ENCODE data around the gene SPATA7. TPM values are rescaled to one million over a fixed set of nuclear protein-coding genes. Genes with fewer than 3 reads are reported as not detected.
"Not testable (repeated sequence)": the region's sequence is repeated elsewhere in the genome, so short reads cannot be mapped to it uniquely, and the experiment has no call there.

Gene SPATA7
- total RNA-seq, 5 donors from 2014 or later (not counting 1 experiment from before 2014, with no cell fraction given), result 2.4 to 4.3 (median 3.5) TPM

DNA sequence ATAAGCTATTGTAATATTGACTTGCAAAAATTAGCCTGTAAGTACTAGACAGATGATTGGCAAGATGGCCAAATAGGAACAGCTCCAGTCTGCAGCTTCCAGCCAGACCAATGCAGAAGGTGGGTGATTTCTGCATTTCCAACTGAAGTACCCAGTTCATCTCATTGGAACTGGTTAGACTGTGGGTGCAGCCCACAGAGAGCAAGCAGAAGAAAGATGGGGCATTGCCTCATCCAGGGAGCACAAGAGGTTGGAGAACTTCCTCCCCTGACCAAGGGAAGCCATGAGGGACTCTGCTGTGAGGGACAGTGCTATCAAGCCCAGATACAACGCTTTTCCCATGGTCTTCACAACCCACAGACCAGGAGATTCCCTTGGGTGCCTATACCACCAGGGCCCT lies 16.0 kb upstream of the SPATA7 start:
- H3K36me3 ChIP-seq (ENCODE audit: control insufficient read depth in 2 of 2, extremely low read depth in 1 of 2, insufficient read depth in 1 of 2, low read length in 1 of 2), result no peaks in the 10 kb centered on the region
- no CpG with 5 or more reads among the region's 1 CpG for WGBS (ENCODE audit: insufficient coverage)

GRCh38 chr14:88379706-88380343 lies 5.6 kb upstream of the SPATA7 start:
- Mint-ChIP-seq H3K36me3 (no peaks in the 10 kb centered on the region), H3K4me1 (peaks cover 8 to 10% (median 10%) of the 10 kb centered on the region in 3 donors), H3K9me3 (no peaks in the 10 kb centered on the region), H3K4me3 (no peak overlapping the region), H3K27me3 (peaks cover 0 to 3% of the 10 kb centered on the region in 2 donors), H3K27ac (no peak overlapping the region)
- CTCF ChIA-PET, result interaction anchor here (0.6 to 1.2 kb wide), 3 partner anchors 184 to 435 kb away, joined by 3 read pairs; no protein-coding TSS in a partner anchor
- ATAC-seq (replicated peaks in 1 of 4) (no peak), DNase-seq (no peak)
- Histone ChIP-seq H3K36me3 (ENCODE audit: control insufficient read depth in 2 of 2, extremely low read depth in 1 of 2, insufficient read depth in 1 of 2, low read length in 1 of 2) (no peaks in the 10 kb centered on the region), H3K4me3 (ENCODE audit: control insufficient read depth in 1 of 2, extremely low read depth in 1 of 2, low read length in 1 of 2) (no peak overlapping the region), H3K27ac (ENCODE audit: low read length) (no peak overlapping the region), H3K4me1 (ENCODE audit: control insufficient read depth in 1 of 2, extremely low read depth in 1 of 2, insufficient read depth in 2 of 2, low read length in 2 of 2) (no peaks in the 10 kb centered on the region), H3K27me3 (replicated peaks in 1 of 2; ENCODE audit: control insufficient read depth in 2 of 2, extremely low read depth in 1 of 2, insufficient read depth in 2 of 2, low read length in 1 of 2) (peaks cover 0 to 2% of the 10 kb centered on the region in 2 experiments), H3K9me3 (no peaks in the 10 kb centered on the region)
- 80% methylated on average over 1 of the region's 5 CpGs for WGBS (ENCODE audit: insufficient coverage)
- POLR2A ChIA-PET, result interaction anchor here in 1 of 2 donors (0.5 kb wide), 1 partner anchor 1323 kb away, joined by 5 read pairs; no protein-coding TSS in a partner anchor

More for the DNA sequence above, 16.0 kb upstream of the SPATA7 start:
- Histone ChIP-seq H3K4me3 (ENCODE audit: control insufficient read depth in 1 of 2, extremely low read depth in 1 of 2, low read length in 1 of 2) (no peak overlapping the region), H3K27ac (ENCODE audit: low read length) (no peak overlapping the region), H3K27me3 (replicated peaks in 1 of 2; ENCODE audit: control insufficient read depth in 2 of 2, extremely low read depth in 1 of 2, insufficient read depth in 2 of 2, low read length in 1 of 2) (peaks cover 0 to 12% of the 10 kb centered on the region in 2 experiments), H3K4me1 (ENCODE audit: control insufficient read depth in 1 of 2, extremely low read depth in 1 of 2, insufficient read depth in 2 of 2, low read length in 2 of 2) (no peaks in the 10 kb centered on the region), H3K9me3 (no peaks in the 10 kb centered on the region)
- no peak for ATAC-seq (replicated peaks in 1 of 4)
- no peak for DNase-seq
- ChIA-PET CTCF (no interaction called here), POLR2A (no interaction called here)
- no peaks in the 10 kb centered on the region for H3K4me1 Mint-ChIP-seq
- H3K27me3 Mint-ChIP-seq, result peaks cover 43 to 52% of the 10 kb centered on the region in 2 donors
- no peak overlapping the region for H3K27ac Mint-ChIP-seq
- H3K9me3 Mint-ChIP-seq, result no peaks in the 10 kb centered on the region
- H3K4me3 Mint-ChIP-seq, result no peak overlapping the region
- no peaks in the 10 kb centered on the region for H3K36me3 Mint-ChIP-seq

- peaks cover 10 to 12% (median 10%) of the 10 kb centered on the region in 3 donors for H3K4me1 Mint-ChIP-seq
- Histone ChIP-seq H3K27me3 (replicated peaks in 1 of 2; ENCODE audit: control insufficient read depth in 2 of 2, extremely low read depth in 1 of 2, insufficient read depth in 2 of 2, low read length in 1 of 2) (peaks cover 0 to 2% of the 10 kb centered on the region in 2 experiments), H3K36me3 (ENCODE audit: control insufficient read depth in 2 of 2, extremely low read depth in 1 of 2, insufficient read depth in 1 of 2, low read length in 1 of 2) (no peaks in the 10 kb centered on the region), H3K4me3 (ENCODE audit: control insufficient read depth in 1 of 2, extremely low read depth in 1 of 2, low read length in 1 of 2) (no peak overlapping the region), H3K4me1 (ENCODE audit: control insufficient read depth in 1 of 2, extremely low read depth in 1 of 2, insufficient read depth in 2 of 2, low read length in 2 of 2) (no peaks in the 10 kb centered on the region), H3K9me3 (no peaks in the 10 kb centered on the region), H3K27ac (ENCODE audit: low read length) (no peak overlapping the region)
- no CpG with 5 or more reads among the region's 3 CpGs for whole genome bisulfite sequencing (ENCODE audit: insufficient coverage)
- H3K9me3 Mint-ChIP-seq, result no peaks in the 10 kb centered on the region
- ChIA-PET POLR2A (interaction anchor here in 1 of 2 donors (0.5 kb wide), 1 partner anchor 1322 kb away, joined by 5 read pairs; no protein-coding TSS in a partner anchor), CTCF (interaction anchor here (0.6 to 1.2 kb wide), 3 partner anchors 183 to 435 kb away, joined by 3 read pairs; no protein-coding TSS in a partner anchor)
- no peak overlapping the region for H3K4me3 Mint-ChIP-seq
- peaks cover 0 to 3% of the 10 kb centered on the region in 2 donors for H3K27me3 Mint-ChIP-seq
- no peak for ATAC-seq (replicated peaks in 1 of 4)
- no peak overlapping the region for H3K27ac Mint-ChIP-seq
- no peaks in the 10 kb centered on the region for H3K36me3 Mint-ChIP-seq
- DNase-seq, result no peak
These were observed 5.1 kb upstream of the SPATA7 start for GRCh38 chr14:88380405-88380804.

GRCh38 chr14:88381634-88382033 lies 3.8 kb upstream of the SPATA7 start:
- ATAC-seq (replicated peaks in 1 of 4); H3K4me3 Mint-ChIP-seq; H3K27ac Mint-ChIP-seq; H3K36me3 Mint-ChIP-seq; H3K4me3 ChIP-seq (ENCODE audit: control insufficient read depth in 1 of 2, extremely low read depth in 1 of 2, low read length in 1 of 2); H3K27ac ChIP-seq (ENCODE audit: low read length); H3K27me3 ChIP-seq (replicated peaks in 1 of 2; ENCODE audit: control insufficient read depth in 2 of 2, extremely low read depth in 1 of 2, insufficient read depth in 2 of 2, low read length in 1 of 2); H3K36me3 ChIP-seq (ENCODE audit: control insufficient read depth in 2 of 2, extremely low read depth in 1 of 2, insufficient read depth in 1 of 2, low read length in 1 of 2); H3K4me1 ChIP-seq (ENCODE audit: control insufficient read depth in 1 of 2, extremely low read depth in 1 of 2, insufficient read depth in 2 of 2, low read length in 2 of 2); H3K27me3 Mint-ChIP-seq; H3K9me3 Mint-ChIP-seq; DNase-seq; POLR2A ChIA-PET; H3K9me3 ChIP-seq: not testable (repeated sequence)
- WGBS (ENCODE audit: insufficient coverage), result 96% methylated on average over 5 of the region's 12 CpGs
- CTCF ChIA-PET, result interaction anchor here in 1 of 2 donors (0.6 kb wide), 1 partner anchor 1242 kb away, joined by 3 read pairs; no protein-coding TSS in a partner anchor
- H3K4me1 Mint-ChIP-seq, result peaks cover 11 to 20% (median 18%) of the 10 kb centered on the region in 3 donors

DNA sequence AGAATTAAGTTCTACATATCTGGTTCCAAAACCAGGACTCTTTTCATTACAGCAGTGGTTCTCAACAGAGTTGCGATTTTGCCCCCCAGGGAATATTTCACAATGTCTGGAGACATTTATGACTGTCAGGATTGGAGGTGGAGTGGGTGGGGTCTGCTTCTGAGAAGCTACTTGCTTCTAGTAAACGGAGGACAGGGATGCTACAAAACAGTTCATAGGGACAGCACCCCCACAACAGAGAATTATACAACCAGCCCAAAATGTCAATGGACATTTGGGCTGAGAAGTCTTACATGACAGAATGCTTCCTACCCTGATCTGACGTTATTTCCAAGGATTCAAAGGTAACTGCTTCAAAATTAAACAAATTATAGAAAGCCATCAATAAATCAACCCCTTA lies 739 bp upstream of the SPATA7 start:
- Mint-ChIP-seq H3K27me3 (no peaks in the 10 kb centered on the region), H3K27ac (peak overlapping the region in 1 of 2 donors; percentile 89), H3K9me3 (no peaks in the 10 kb centered on the region), H3K36me3 (no peaks in the 10 kb centered on the region), H3K4me1 (peaks cover 14 to 24% (median 21%) of the 10 kb centered on the region in 3 donors), H3K4me3 (peak overlapping the region; percentile 93 to 97 (median 94))
- H3K4me3 ChIP-seq (ENCODE audit: control insufficient read depth in 1 of 2, extremely low read depth in 1 of 2, low read length in 1 of 2), result peak overlapping the region; percentile 77 to 81
- no peaks in the 10 kb centered on the region for H3K36me3 ChIP-seq (ENCODE audit: control insufficient read depth in 2 of 2, extremely low read depth in 1 of 2, insufficient read depth in 1 of 2, low read length in 1 of 2)
- WGBS (ENCODE audit: insufficient coverage), result 100% methylated on average over 1 of the region's 3 CpGs
- POLR2A ChIA-PET, result no interaction called here
- CTCF ChIA-PET, result interaction anchor here in 1 of 2 donors (0.7 kb wide), 1 partner anchor 394 kb away, joined by 3 read pairs; no protein-coding TSS in a partner anchor
- peaks cover 0 to 2% of the 10 kb centered on the region in 2 experiments for H3K27me3 ChIP-seq (replicated peaks in 1 of 2; ENCODE audit: control insufficient read depth in 2 of 2, extremely low read depth in 1 of 2, insufficient read depth in 2 of 2, low read length in 1 of 2)
- peak overlapping the region; percentile 56 for H3K27ac ChIP-seq (ENCODE audit: low read length)
- DNase-seq, result peak in 1 of 35 experiments; percentile 8
- H3K9me3 ChIP-seq, result no peaks in the 10 kb centered on the region
- H3K4me1 ChIP-seq (ENCODE audit: control insufficient read depth in 1 of 2, extremely low read depth in 1 of 2, insufficient read depth in 2 of 2, low read length in 2 of 2), result peaks cover 2 to 7% of the 10 kb centered on the region in 2 experiments
- no peak for ATAC-seq (replicated peaks in 1 of 4)

GRCh38 chr14:88386256-88386794 lies 868 bp downstream of the SPATA7 start:
- H3K4me1 Mint-ChIP-seq, result peaks cover 14 to 24% (median 21%) of the 10 kb centered on the region in 3 donors
- ChIA-PET CTCF (interaction anchor here in 1 of 2 donors (0.6 to 0.7 kb wide), 2 partner anchors 288 to 842 kb away, joined by 3 read pairs; no protein-coding TSS in a partner anchor), POLR2A (interaction anchor here in 1 of 2 donors (0.6 kb wide), 2 partner anchors 96 to 451 kb away, joined by 3 read pairs; no protein-coding TSS in a partner anchor)
- H3K9me3 Mint-ChIP-seq, result no peaks in the 10 kb centered on the region
- ATAC-seq (replicated peaks in 1 of 4) (no peak), DNase-seq (no peak)
- Histone ChIP-seq H3K36me3 (ENCODE audit: control insufficient read depth in 2 of 2, extremely low read depth in 1 of 2, insufficient read depth in 1 of 2, low read length in 1 of 2) (no peaks in the 10 kb centered on the region), H3K9me3 (no peaks in the 10 kb centered on the region), H3K4me3 (ENCODE audit: control insufficient read depth in 1 of 2, extremely low read depth in 1 of 2, low read length in 1 of 2) (peak overlapping the region; percentile 77 to 81), H3K4me1 (ENCODE audit: control insufficient read depth in 1 of 2, extremely low read depth in 1 of 2, insufficient read depth in 2 of 2, low read length in 2 of 2) (peaks cover 2 to 7% of the 10 kb centered on the region in 2 experiments), H3K27me3 (replicated peaks in 1 of 2; ENCODE audit: control insufficient read depth in 2 of 2, extremely low read depth in 1 of 2, insufficient read depth in 2 of 2, low read length in 1 of 2) (no peaks in the 10 kb centered on the region), H3K27ac (ENCODE audit: low read length) (peak overlapping the region; percentile 56)
- H3K27me3 Mint-ChIP-seq, result no peaks in the 10 kb centered on the region
- H3K27ac Mint-ChIP-seq, result no peak overlapping the region
- no peaks in the 10 kb centered on the region for H3K36me3 Mint-ChIP-seq
- 69% methylated on average over 2 of the region's 9 CpGs for WGBS (ENCODE audit: insufficient coverage)
- H3K4me3 Mint-ChIP-seq, result peak overlapping the region; percentile 93 to 97 (median 94)

Data from T-cell (primary cell).